ENCODE results near the gene TBXAS1.

TBXAS1 gene

DNA sequence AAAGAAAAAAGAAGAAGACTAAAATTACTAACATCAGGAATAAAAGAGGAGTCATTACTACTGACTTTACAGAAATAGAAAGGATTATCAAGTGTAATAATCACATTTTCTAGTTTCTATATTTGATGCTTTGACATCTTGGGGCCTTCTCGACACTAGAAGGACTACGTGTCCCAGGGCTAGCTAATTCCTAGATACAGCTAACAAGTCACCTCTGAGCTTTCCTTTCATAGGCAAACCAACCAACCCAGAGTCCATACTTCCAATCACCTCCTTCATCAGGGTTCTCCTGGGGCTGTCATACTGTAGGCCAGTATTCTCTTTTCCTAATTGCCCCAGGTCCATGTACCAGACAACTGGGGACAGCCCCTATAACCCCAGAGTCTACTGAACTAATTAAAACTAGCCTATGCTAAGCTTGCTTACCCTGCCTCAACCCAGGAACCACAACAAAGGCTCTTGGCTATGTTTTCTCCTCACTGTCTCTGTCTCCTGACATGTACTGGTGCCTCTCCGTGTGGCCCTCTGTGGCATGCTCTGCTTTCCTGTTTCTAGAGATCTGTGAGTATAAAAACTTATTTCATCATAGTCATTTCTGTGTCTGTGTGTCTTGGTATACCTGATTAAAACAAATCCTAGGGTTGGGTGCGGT lies 240.4 kb downstream of the TBXAS1 start:
- DNase-seq (ENCODE audit: low read depth in 2 of 2) = no peak
